Left ventricle myocardium inferior (tissue), 1 donor: Measurements from ENCODE around the gene RALGPS1. TPM values are rescaled to one million over a fixed set of nuclear protein-coding genes. Genes with fewer than 3 reads are reported as not detected.

Experiments used
- DNase-seq: peaks from one replicate; pipeline ENCODE4 v3.0.0-alpha.2; 2020
- H3K27ac ChIP-seq: fragments of 200-600 bp; replicated peaks from 2 replicates; pipeline ENCODE4 v1.8.0; 2021
- H3K27me3 ChIP-seq: fragments of 200-600 bp; 2 replicates; pipeline ENCODE4 v1.8.0; 2021; ENCODE audit warnings: low read depth
- H3K36me3 ChIP-seq: fragments of 200-600 bp; 2 replicates; pipeline ENCODE4 v1.8.0; 2021
- H3K4me1 ChIP-seq: fragments of 200-600 bp; 2 replicates; pipeline ENCODE4 v1.8.0; 2021
- H3K4me3 ChIP-seq: fragments of 200-600 bp; 2 replicates; pipeline ENCODE4 v1.8.0; 2021; ENCODE audit warnings: mild to moderate bottlenecking, moderate library complexity
- H3K9me3 ChIP-seq: fragments of 200-600 bp; replicated peaks from 2 replicates; pipeline ENCODE4 v1.8.0; 2021
- intact Hi-C: fragments of 100-400 bp; cut with micrococcal nuclease; formaldehyde crosslinking; loops from one replicate; pipeline ENCODE4 v1.11.0; 2022
- total RNA-seq: library from RNA; stranded (reverse); fragmentation: NEBNext Ultra II Directional; extraction: Animal tissue kit (Norgen Biotek cat#: 25700); gene quantifications from one replicate; pipeline ENCODE4 v1.2.1, GENCODE V29; 2021
- TF ChIP-seq, protein P1 (sequence below): fragments of 200-600 bp; IDR thresholded peaks from 2 replicates; pipeline ENCODE4 v1.8.0; 2021; ENCODE audit warnings: antibody characterized with exemption, mild to moderate bottlenecking, borderline replicate concordance
- donor health status: DM: no; HTN: yes; CAD: no; lungs with severe emphysema.

RALGPS1 gene
- total RNA-seq, 1 donor from 2014 or later = 18.9 TPM

DNA sequence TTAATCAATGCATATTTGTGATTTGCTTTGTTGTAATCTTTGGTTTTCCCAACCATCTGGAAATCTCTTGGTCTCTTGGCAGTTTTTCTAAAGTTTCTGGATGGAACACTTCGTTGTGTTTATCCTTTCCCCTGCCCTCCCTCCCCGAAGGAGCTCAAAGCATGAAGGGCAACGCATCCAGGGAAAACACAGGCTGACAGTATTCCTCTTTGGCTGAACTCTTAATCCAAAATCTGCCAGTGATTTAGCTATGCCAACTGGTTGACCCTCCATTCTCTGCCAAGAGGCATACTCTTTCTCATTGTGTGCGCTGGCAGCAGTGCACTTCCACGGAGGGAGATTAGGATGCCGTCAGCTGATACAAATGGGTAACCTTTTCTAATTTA lies 33.6 kb upstream of the RALGPS1 start:
- peaks cover 31% of the 10 kb centered on the region for H3K36me3 ChIP-seq
- intact Hi-C loops = no loop called here
- H3K9me3 ChIP-seq = no peaks in the 10 kb centered on the region
- no peak for DNase-seq
- TF ChIP-seq, protein P1, sequence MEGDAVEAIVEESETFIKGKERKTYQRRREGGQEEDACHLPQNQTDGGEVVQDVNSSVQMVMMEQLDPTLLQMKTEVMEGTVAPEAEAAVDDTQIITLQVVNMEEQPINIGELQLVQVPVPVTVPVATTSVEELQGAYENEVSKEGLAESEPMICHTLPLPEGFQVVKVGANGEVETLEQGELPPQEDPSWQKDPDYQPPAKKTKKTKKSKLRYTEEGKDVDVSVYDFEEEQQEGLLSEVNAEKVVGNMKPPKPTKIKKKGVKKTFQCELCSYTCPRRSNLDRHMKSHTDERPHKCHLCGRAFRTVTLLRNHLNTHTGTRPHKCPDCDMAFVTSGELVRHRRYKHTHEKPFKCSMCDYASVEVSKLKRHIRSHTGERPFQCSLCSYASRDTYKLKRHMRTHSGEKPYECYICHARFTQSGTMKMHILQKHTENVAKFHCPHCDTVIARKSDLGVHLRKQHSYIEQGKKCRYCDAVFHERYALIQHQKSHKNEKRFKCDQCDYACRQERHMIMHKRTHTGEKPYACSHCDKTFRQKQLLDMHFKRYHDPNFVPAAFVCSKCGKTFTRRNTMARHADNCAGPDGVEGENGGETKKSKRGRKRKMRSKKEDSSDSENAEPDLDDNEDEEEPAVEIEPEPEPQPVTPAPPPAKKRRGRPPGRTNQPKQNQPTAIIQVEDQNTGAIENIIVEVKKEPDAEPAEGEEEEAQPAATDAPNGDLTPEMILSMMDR = no peak
- no peaks in the 10 kb centered on the region for H3K27me3 ChIP-seq
- H3K4me3 ChIP-seq = no peak overlapping the region
- no peak overlapping the region for H3K27ac ChIP-seq
- H3K4me1 ChIP-seq = peaks cover 33% of the 10 kb centered on the region

DNA sequence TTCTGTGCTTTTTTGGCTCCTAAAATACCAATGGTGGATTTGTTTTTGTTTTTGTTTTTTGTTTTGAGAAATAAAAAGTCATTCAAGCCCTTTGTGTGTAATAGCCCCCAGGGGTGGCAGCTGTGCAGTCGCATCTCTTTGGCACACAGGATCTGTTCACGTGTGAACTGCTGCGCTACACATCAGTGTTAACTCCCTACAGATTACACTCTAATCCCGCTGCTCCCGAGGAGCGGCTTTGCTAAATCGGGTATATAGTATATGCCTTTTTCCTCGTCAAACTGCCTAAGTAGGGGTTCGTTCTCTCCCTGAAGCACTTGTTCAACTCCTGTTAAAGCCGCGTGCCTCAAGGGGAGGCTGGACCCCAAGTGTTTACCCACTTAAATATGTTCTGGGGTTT lies 31.8 kb upstream of the RALGPS1 start:
- peaks cover 31% of the 10 kb centered on the region for H3K36me3 ChIP-seq
- H3K4me3 ChIP-seq = no peak overlapping the region
- intact Hi-C loops = no loop called here
- TF ChIP-seq, protein P1 = no peak
- no peaks in the 10 kb centered on the region for H3K27me3 ChIP-seq
- DNase-seq = no peak
- peaks cover 33% of the 10 kb centered on the region for H3K4me1 ChIP-seq
- no peaks in the 10 kb centered on the region for H3K9me3 ChIP-seq
- no peak overlapping the region for H3K27ac ChIP-seq

DNA sequence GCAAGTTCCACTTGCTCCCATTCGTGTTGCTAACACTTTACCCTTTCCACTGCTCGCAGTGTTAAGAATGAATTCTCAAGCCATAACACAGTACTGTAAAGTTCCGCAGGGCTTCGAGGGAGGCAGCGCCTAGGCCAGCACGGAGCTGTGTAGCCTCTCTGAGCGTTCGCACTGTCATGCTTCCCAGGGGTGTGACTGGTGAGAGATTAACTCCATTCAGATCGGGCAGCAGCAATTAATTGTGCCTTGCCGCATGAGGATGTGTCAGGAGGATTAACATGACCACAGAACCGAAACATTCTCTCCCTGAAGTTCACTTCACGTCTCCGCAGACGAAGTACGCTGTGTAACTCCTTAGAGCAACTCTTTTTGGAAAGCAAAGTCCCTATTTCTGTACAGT lies 30.9 kb upstream of the RALGPS1 start:
- intact Hi-C loops = no loop called here
- Histone ChIP-seq H3K27ac (no peak overlapping the region), H3K4me3 (no peak overlapping the region), H3K36me3 (peaks cover 31% of the 10 kb centered on the region), H3K27me3 (no peaks in the 10 kb centered on the region), H3K9me3 (no peaks in the 10 kb centered on the region), H3K4me1 (peaks cover 33% of the 10 kb centered on the region)
- no peak for DNase-seq
- TF ChIP-seq, protein P1 = no peak

DNA sequence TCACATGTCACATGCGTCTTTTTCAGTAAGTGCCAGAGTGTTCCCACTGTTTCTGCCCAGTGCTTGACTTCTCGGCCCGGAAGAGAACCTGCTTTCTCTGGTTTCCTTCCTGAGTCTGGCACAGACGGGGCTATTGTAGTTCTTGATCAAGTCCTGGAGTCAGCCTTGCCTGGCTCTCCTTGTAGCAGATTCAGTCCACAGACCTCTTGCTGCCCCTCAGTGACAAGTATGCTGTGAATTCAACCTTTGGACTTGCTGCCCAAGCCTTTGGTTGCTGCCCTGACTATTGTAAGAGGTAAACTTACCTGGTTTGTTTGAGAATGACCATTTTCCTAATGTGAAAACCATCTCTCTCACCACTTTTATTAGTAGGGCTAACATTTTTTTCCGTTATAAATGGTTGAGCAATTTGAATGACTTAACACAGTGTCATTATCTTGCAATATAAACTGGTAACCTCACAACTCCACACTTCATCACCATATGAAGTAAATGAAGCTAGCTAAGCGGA lies 29.4 kb upstream of the RALGPS1 start:
- Histone ChIP-seq H3K27ac (peak overlapping the region; percentile 45), H3K36me3 (peaks cover 19% of the 10 kb centered on the region), H3K4me1 (peaks cover 33% of the 10 kb centered on the region), H3K9me3 (no peaks in the 10 kb centered on the region), H3K4me3 (no peak overlapping the region), H3K27me3 (no peaks in the 10 kb centered on the region)
- no peak for DNase-seq
- intact Hi-C loops = no loop called here
- TF ChIP-seq, protein P1 = no peak

DNA sequence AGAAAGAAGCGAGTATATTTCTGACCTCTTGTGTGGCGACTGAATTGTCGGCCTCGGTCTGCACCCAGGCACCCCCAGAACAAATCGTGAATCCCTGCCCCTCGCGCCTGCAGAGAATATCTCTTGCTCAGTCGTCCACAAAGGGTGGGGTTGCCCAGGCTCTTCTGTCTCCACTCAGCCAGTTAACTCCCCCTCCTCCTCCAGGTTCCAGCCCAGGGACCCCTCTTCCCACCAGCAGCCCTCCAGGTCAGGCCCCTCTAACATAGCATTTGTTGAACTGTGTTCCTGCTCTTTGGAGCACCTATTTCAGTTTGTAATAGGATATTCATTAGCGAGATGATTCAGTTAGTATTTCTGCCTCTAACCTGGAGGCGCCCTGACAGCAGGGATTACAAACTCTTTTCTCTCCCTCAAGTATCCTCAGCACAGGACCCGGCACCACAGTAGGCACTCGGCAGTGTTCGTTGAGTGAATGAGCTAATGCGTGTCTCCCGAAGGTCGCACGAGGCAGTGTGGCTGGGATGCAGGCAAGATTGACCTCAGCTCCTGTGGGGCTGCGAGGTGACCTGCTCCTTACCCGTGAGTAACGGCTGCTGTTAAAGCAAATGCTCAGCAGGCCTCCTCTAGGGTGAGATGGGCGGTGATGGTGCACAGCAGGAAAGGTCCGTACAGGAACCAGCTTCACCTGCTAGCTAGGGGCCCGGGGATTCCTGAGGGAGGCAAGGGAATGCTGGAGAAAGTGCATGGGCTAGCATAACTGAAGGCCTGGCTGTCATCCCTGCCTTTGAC lies 28.4 kb upstream of the RALGPS1 start:
- Histone ChIP-seq H3K27ac (no peak overlapping the region), H3K36me3 (peaks cover 9% of the 10 kb centered on the region), H3K4me3 (no peak overlapping the region), H3K9me3 (no peaks in the 10 kb centered on the region), H3K27me3 (no peaks in the 10 kb centered on the region), H3K4me1 (peaks cover 22% of the 10 kb centered on the region)
- intact Hi-C loops = no loop called here
- TF ChIP-seq, protein P1 = no peak
- DNase-seq = no peak
